ENCODE data around the gene G3BP1.
A peak's percentile ranks its signal among the peaks of the same experiment; 100 is the strongest.

Gene G3BP1

DNA sequence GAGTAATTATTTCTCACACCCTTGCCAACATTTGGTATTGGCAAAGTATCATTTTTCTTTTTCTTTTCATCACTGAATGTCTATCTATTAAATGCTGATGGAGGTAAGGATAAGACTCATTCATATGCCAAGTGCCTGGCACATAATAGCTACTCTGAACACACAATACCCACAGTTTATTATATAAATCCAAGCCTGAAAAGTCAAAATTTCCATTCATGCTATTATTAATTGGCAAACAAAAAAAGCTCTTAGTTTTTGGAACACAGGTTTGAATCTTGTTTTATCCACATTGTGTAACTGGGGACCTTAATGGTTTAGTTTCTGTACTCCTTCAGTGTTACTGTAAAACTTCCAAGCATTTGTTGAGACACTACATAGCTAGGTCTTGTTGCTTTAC lies 7.0 kb upstream of the G3BP1 start:
- Histone ChIP-seq H3K4me3 (ENCODE audit: low read depth, low read length, poor library complexity, severe bottlenecking) (no peak overlapping the region), H3K9me3 (ENCODE audit: low read length) (no peaks in the 10 kb centered on the region), H3K79me2 (ENCODE audit: insufficient read depth, low read length) (no peaks in the 10 kb centered on the region), H4K20me1 (ENCODE audit: insufficient read depth, low read length) (no peaks in the 10 kb centered on the region), H3K27ac (ENCODE audit: low read depth, low read length, poor library complexity, severe bottlenecking) (no peak overlapping the region), H3K9me2 (ENCODE audit: low read depth, low read length) (no peaks in the 10 kb centered on the region), H3K4me1 (ENCODE audit: insufficient read depth, low read length, severe bottlenecking) (peaks cover under 1% of the 10 kb centered on the region), H3K36me3 (ENCODE audit: insufficient read depth, low read length) (no peaks in the 10 kb centered on the region), H3K9ac (ENCODE audit: low read length) (no peak overlapping the region), H2AFZ (ENCODE audit: low read length) (no peak overlapping the region), H3K4me2 (ENCODE audit: low read length) (no peak overlapping the region), H3F3A (ENCODE audit: insufficient read depth, low read length) (no peaks in the 10 kb centered on the region), H3K27me3 (ENCODE audit: insufficient read depth, low read length) (no peaks in the 10 kb centered on the region)
- TF ChIP-seq EZH2 (IDR thresholded peaks at IDR 0.05; ENCODE audit: borderline replicate concordance, low read length): no peak
- TF ChIP-seq, protein P1, sequence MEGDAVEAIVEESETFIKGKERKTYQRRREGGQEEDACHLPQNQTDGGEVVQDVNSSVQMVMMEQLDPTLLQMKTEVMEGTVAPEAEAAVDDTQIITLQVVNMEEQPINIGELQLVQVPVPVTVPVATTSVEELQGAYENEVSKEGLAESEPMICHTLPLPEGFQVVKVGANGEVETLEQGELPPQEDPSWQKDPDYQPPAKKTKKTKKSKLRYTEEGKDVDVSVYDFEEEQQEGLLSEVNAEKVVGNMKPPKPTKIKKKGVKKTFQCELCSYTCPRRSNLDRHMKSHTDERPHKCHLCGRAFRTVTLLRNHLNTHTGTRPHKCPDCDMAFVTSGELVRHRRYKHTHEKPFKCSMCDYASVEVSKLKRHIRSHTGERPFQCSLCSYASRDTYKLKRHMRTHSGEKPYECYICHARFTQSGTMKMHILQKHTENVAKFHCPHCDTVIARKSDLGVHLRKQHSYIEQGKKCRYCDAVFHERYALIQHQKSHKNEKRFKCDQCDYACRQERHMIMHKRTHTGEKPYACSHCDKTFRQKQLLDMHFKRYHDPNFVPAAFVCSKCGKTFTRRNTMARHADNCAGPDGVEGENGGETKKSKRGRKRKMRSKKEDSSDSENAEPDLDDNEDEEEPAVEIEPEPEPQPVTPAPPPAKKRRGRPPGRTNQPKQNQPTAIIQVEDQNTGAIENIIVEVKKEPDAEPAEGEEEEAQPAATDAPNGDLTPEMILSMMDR (IDR thresholded peaks at IDR 0.05; ENCODE audit: low read length): no peak

DNA sequence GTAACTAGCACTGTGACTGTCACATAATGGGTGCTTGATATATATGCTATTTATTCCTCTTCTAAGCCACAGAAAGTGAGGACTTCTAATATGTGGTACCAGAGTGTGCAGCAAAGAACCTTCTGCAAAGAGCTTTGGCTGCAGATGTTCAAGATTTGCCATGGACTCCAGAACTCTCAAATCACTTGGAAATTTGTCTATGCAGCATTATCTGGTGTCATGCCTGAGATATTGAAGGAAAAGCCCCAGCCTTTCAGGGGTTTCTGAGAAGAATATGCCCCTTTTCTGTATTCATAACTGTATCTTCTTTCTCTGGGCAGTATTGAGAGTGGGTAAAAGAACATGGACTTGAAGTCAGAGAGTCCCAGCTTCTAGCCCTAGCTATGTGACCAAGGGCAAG lies 4.8 kb upstream of the G3BP1 start:
- H3K27ac ChIP-seq (ENCODE audit: low read depth, low read length, poor library complexity, severe bottlenecking): no peak overlapping the region
- no peaks in the 10 kb centered on the region for H3K9me2 ChIP-seq (ENCODE audit: low read depth, low read length)
- H3K79me2 ChIP-seq (ENCODE audit: insufficient read depth, low read length): no peaks in the 10 kb centered on the region
- H3K9me3 ChIP-seq (ENCODE audit: low read length): no peaks in the 10 kb centered on the region
- H3K9ac ChIP-seq (ENCODE audit: low read length): no peak overlapping the region
- TF ChIP-seq, protein P1 (IDR thresholded peaks at IDR 0.05; ENCODE audit: low read length): no peak
- no peak for TF ChIP-seq EZH2 (IDR thresholded peaks at IDR 0.05; ENCODE audit: borderline replicate concordance, low read length)
- H2AFZ ChIP-seq (ENCODE audit: low read length): no peak overlapping the region
- no peaks in the 10 kb centered on the region for H3F3A ChIP-seq (ENCODE audit: insufficient read depth, low read length)
- no peaks in the 10 kb centered on the region for H3K36me3 ChIP-seq (ENCODE audit: insufficient read depth, low read length)
- no peak overlapping the region for H3K4me3 ChIP-seq (ENCODE audit: low read depth, low read length, poor library complexity, severe bottlenecking)
- no peaks in the 10 kb centered on the region for H4K20me1 ChIP-seq (ENCODE audit: insufficient read depth, low read length)
- peaks cover 14% of the 10 kb centered on the region for H3K4me1 ChIP-seq (ENCODE audit: insufficient read depth, low read length, severe bottlenecking)
- H3K4me2 ChIP-seq (ENCODE audit: low read length): no peak overlapping the region
- H3K27me3 ChIP-seq (ENCODE audit: insufficient read depth, low read length): no peaks in the 10 kb centered on the region

DNA sequence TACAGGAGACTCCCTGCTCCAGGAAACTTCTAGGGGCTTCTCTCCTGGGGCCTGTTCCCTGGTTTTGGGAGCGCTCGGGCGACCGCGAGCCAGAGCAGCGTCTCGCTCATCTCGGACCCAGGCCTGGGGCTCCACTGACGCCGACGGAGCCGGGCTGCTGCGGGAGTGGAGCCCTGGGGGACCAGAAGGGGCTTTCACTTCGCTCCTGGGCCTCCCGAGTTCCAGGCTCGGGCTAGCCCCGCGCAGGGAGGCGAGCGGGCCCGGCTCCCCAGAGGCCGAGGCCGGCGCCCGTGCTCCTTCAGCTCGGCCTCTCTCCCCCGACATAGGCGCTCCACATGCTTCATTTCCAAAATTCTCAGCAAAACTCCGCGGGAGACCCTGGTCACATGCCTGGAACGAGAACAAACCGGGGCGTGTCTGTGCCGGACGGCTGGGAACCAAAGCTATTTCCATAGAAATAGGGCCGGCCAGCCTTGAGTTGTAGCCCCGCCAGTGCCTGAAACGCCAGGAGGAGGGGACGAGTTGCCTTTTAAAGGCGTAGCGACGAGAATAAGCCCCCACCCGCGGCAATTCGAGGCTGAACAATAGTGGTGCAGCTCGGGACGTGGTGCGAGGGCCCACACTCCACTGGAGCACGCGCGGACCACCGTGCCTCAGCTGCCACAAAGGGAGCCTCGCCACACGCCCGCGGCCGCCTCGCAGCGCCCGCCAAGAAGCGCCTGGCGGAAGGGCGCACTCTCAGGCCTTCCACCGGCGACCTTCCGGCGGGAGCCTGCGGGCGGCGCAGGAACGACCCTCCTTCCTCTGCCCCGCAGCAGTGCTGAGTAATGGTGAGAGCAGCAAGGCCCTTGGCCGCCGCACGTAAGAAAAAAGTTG lies 1.1 kb upstream of the G3BP1 start:
- no peaks in the 10 kb centered on the region for H3K9me3 ChIP-seq (ENCODE audit: low read length)
- H3K4me1 ChIP-seq (ENCODE audit: insufficient read depth, low read length, severe bottlenecking): peaks cover 34% of the 10 kb centered on the region
- no peaks in the 10 kb centered on the region for H3K9me2 ChIP-seq (ENCODE audit: low read depth, low read length)
- peak overlapping the region; percentile 93 for H3K27ac ChIP-seq (ENCODE audit: low read depth, low read length, poor library complexity, severe bottlenecking)
- peak overlapping the region; percentile 89 for H3K9ac ChIP-seq (ENCODE audit: low read length)
- H3K79me2 ChIP-seq (ENCODE audit: insufficient read depth, low read length): peaks cover 35% of the 10 kb centered on the region
- no peak overlapping the region for H2AFZ ChIP-seq (ENCODE audit: low read length)
- H3K4me2 ChIP-seq (ENCODE audit: low read length): peak overlapping the region; percentile 89
- no peaks in the 10 kb centered on the region for H3F3A ChIP-seq (ENCODE audit: insufficient read depth, low read length)
- peaks cover 31% of the 10 kb centered on the region for H3K36me3 ChIP-seq (ENCODE audit: insufficient read depth, low read length)
- H3K27me3 ChIP-seq (ENCODE audit: insufficient read depth, low read length): no peaks in the 10 kb centered on the region
- TF ChIP-seq, protein P1 (IDR thresholded peaks at IDR 0.05; ENCODE audit: low read length): no peak
- TF ChIP-seq EZH2 (IDR thresholded peaks at IDR 0.05; ENCODE audit: borderline replicate concordance, low read length): no peak
- H4K20me1 ChIP-seq (ENCODE audit: insufficient read depth, low read length): no peaks in the 10 kb centered on the region; the same call in 1 of the 2 replicates
- H3K4me3 ChIP-seq (ENCODE audit: low read depth, low read length, poor library complexity, severe bottlenecking): peak overlapping the region; percentile 63

Data from OCI-LY1 (cell line).